ENCODE data around the gene CHRDL2. TPM values are rescaled to one million over a fixed set of nuclear protein-coding genes. Genes with fewer than 3 reads are reported as not detected.

Gene CHRDL2
- polyA plus RNA-seq, 1 of the 3 experiments (the other 2 are of a cell fraction) = not detected

DNA sequence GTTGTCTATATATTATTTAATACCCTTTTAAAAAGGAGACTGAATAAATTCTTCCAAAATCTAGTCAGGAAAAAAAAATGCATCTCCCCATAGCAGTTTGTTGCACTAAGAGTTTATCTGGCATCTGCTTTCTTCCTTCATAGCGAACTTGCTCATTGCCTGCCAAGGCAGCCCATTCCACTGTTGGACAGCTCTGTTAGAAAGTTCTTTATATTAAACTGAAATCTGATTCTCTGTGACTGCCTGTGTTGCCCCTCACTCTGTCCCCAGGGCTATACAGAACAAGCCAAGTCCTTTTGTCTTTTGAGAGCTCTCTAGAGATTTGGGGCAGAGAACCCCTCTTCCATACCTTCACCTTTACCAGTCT, 3.3 kb upstream of the CHRDL2 start (continued):
- no peak for TF ChIP-seq CTCF (IDR thresholded peaks at IDR 0.05)

GRCh38 chr11:74730571-74731260, 510 bp downstream of the CHRDL2 start:
- no peaks in the 10 kb centered on the region; a peak in 1 of 4 replicates for H3K4me1 ChIP-seq (ENCODE audit: control insufficient read depth in 1 of 2, insufficient read depth in 2 of 2, low read depth in 1 of 2, low read length in 1 of 2)
- ChIA-PET CTCF (interaction anchor here (0.6 kb wide), 1 partner anchor 119 kb away, joined by 4 read pairs; no protein-coding TSS in a partner anchor), POLR2A (no interaction called here)
- H3K9me2 ChIP-seq = no peaks in the 10 kb centered on the region
- H3K4me3 ChIP-seq (ENCODE audit: low read depth in 2 of 2, low read length in 1 of 2) = peak overlapping the region in 1 of 2 experiments; percentile 21; a peak in 1 of 4 replicates
- H3K36me3 ChIP-seq (replicated peaks in 1 of 2; ENCODE audit: control insufficient read depth in 1 of 2, insufficient read depth in 2 of 2, low read length in 1 of 2) = no peaks in the 10 kb centered on the region
- peaks cover 48% of the 10 kb centered on the region for H3K27me3 ChIP-seq (ENCODE audit: insufficient read depth)
- no peaks in the 10 kb centered on the region for H3F3A ChIP-seq (replicated peaks; ENCODE audit: insufficient read depth)
- H3K27ac ChIP-seq (ENCODE audit: low read depth in 2 of 2, low read length in 1 of 2) = no peak overlapping the region
- DNase-seq = peak; percentile 40
- no peaks in the 10 kb centered on the region for H4K20me1 ChIP-seq (ENCODE audit: insufficient read depth)
- TF ChIP-seq FOXM1 (IDR thresholded peaks at IDR 0.05; ENCODE audit: low read depth) (no peak), GABPA (IDR thresholded peaks at IDR 0.05; ENCODE audit: low read depth) (no peak), TEAD4 (IDR thresholded peaks at IDR 0.05; ENCODE audit: borderline replicate concordance, insufficient read depth) (no peak), ZBTB33 (IDR thresholded peaks at IDR 0.05; ENCODE audit: borderline replicate concordance, low read depth) (no peak), POLR2AphosphoS5 (IDR thresholded peaks at IDR 0.05; ENCODE audit: low read depth, low read length) (no peak), JUND (IDR thresholded peaks at IDR 0.05) (no peak), MXI1 (IDR thresholded peaks at IDR 0.05; ENCODE audit: low read depth, low read length) (no peak), IRF3 (IDR thresholded peaks at IDR 0.05; ENCODE audit: low read depth, low read length) (no peak), RFX5 (IDR thresholded peaks at IDR 0.05; ENCODE audit: low read length) (no peak), FOSL2 (IDR thresholded peaks at IDR 0.05; ENCODE audit: borderline replicate concordance, low read depth) (no peak), FOXJ3 (CRISPR knock-in tag; IDR thresholded peaks at IDR 0.05) (no peak), NRF1 (IDR thresholded peaks at IDR 0.05; ENCODE audit: low read depth, low read length) (no peak), REST (IDR thresholded peaks at IDR 0.05; ENCODE audit: low read depth, low read length) (no peak), MEF2A (IDR thresholded peaks at IDR 0.05; ENCODE audit: borderline replicate concordance, low read depth) (no peak), GATA2 (CRISPR knock-in tag; IDR thresholded peaks at IDR 0.05) (no peak)
- TF ChIP-seq, protein P1, sequence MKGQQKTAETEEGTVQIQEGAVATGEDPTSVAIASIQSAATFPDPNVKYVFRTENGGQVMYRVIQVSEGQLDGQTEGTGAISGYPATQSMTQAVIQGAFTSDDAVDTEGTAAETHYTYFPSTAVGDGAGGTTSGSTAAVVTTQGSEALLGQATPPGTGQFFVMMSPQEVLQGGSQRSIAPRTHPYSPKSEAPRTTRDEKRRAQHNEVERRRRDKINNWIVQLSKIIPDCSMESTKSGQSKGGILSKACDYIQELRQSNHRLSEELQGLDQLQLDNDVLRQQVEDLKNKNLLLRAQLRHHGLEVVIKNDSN (IDR thresholded peaks at IDR 0.05; ENCODE audit: borderline replicate concordance, low read depth) = no peak
- TF ChIP-seq, protein P2, sequence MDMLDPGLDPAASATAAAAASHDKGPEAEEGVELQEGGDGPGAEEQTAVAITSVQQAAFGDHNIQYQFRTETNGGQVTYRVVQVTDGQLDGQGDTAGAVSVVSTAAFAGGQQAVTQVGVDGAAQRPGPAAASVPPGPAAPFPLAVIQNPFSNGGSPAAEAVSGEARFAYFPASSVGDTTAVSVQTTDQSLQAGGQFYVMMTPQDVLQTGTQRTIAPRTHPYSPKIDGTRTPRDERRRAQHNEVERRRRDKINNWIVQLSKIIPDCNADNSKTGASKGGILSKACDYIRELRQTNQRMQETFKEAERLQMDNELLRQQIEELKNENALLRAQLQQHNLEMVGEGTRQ (IDR thresholded peaks at IDR 0.05; ENCODE audit: borderline replicate concordance, low read depth, low read length) = no peak
- WGBS (ENCODE audit: low lambda C conversion rate) = 10% methylated on average over 38 of the region's 40 CpGs
- H3K9me3 ChIP-seq = no peaks in the 10 kb centered on the region
- no peak overlapping the region; the same call in 1 of the 2 replicates for H3K4me2 ChIP-seq
- H2AFZ ChIP-seq (ENCODE audit: low read depth) = no peak overlapping the region
- H3K9ac ChIP-seq = no peak overlapping the region
- H3K79me2 ChIP-seq (ENCODE audit: insufficient read depth) = no peaks in the 10 kb centered on the region
